MM.1S (cell line): ENCODE measurements around the gene DYNLT1.

Source experiments
- CTCF ChIP-seq: fragments of 300-600 bp; sonication (generic); IDR thresholded peaks from 2 replicates; pipeline ENCODE4 v1.5.1; 2016; ENCODE audit warnings: antibody characterized with exemption, low read length, mixed read lengths
- EZH2phosphoT487 ChIP-seq: fragments of 300-600 bp; sonication (generic); IDR thresholded peaks from 2 replicates; pipeline ENCODE4 v1.6.1; 2018; ENCODE audit warnings: antibody characterized with exemption, low read length

- no peak for TF ChIP-seq CTCF
- no peak for TF ChIP-seq EZH2phosphoT487
Observed at GRCh38 chr6:158680015-158680414, 35.5 kb upstream of the DYNLT1 start.
